ENCODE results near the gene NRF1.

DNA sequence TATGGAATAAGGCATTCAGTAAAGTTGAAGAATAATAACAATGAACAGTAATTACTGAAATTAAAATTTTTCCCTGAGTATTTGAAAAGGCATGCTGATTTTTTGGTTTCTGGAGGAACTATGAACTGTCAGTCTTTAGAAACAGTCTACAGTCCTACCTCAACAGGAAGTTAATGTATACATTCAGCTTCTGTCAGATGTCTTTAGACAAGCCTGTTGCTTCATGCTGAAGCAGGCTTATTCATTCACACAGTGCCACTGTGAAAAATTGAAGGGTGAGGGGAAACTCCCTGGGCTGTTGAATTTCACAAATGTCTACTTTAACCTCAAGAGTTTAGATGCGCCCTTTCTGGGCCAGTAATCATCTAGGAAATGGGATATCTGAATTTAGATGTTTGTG lies 3.5 kb downstream of the NRF1 start:
- TF ChIP-seq, protein P1, sequence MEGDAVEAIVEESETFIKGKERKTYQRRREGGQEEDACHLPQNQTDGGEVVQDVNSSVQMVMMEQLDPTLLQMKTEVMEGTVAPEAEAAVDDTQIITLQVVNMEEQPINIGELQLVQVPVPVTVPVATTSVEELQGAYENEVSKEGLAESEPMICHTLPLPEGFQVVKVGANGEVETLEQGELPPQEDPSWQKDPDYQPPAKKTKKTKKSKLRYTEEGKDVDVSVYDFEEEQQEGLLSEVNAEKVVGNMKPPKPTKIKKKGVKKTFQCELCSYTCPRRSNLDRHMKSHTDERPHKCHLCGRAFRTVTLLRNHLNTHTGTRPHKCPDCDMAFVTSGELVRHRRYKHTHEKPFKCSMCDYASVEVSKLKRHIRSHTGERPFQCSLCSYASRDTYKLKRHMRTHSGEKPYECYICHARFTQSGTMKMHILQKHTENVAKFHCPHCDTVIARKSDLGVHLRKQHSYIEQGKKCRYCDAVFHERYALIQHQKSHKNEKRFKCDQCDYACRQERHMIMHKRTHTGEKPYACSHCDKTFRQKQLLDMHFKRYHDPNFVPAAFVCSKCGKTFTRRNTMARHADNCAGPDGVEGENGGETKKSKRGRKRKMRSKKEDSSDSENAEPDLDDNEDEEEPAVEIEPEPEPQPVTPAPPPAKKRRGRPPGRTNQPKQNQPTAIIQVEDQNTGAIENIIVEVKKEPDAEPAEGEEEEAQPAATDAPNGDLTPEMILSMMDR (IDR thresholded peaks at IDR 0.05): no peak
- TF ChIP-seq FOSL2 (IDR thresholded peaks at IDR 0.05) (no peak), FOSL2 (CRISPR knock-in tag; IDR thresholded peaks at IDR 0.05) (no peak)
- TF ChIP-seq, protein P2, sequence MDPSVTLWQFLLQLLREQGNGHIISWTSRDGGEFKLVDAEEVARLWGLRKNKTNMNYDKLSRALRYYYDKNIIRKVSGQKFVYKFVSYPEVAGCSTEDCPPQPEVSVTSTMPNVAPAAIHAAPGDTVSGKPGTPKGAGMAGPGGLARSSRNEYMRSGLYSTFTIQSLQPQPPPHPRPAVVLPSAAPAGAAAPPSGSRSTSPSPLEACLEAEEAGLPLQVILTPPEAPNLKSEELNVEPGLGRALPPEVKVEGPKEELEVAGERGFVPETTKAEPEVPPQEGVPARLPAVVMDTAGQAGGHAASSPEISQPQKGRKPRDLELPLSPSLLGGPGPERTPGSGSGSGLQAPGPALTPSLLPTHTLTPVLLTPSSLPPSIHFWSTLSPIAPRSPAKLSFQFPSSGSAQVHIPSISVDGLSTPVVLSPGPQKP (IDR thresholded peaks at IDR 0.05; ENCODE audit: low read depth, low read length): no peak

All from A549 (cell line).